C4-2B (cell line): ENCODE results near the gene HOMER3.

Experiments used
- ZFX ChIP-seq: fragments of 450-650 bp; IDR thresholded peaks from 2 replicates; pipeline ENCODE4 v1.6.1; 2017
- TF ChIP-seq, protein P1 (sequence below): fragments of 450-650 bp; conservative IDR thresholded peaks from 2 replicates; pipeline ENCODE4 v1.5.1; 2017; ENCODE audit warnings: mild to moderate bottlenecking

DNA sequence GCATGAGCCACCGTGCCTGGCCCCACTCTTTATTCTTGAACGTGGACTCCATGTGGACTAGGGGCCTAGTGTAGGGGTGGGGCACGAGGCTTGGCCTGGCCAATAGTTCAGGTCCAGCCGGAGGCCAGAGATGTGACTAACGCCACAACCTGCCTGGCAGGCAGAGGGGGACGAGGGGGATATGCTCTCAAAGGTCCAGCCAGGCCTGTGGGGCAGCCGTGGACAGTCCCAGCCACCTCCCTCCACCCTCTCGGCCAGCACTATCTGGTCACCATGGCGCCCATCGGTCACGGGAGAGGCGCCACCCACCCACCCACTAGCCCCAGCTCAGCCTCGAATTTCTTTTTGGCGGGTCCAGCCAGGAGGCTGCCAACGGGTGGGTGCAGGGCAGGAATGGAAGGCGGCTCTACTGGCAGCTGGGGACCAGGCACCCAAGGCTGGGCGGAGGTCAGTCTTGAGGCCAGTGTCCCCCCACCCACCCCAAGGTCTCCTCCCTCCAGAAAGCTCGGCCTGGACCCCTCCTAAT lies 42.9 kb downstream of the HOMER3 start:
- TF ChIP-seq ZFX, result no peak
- TF ChIP-seq, protein P1, sequence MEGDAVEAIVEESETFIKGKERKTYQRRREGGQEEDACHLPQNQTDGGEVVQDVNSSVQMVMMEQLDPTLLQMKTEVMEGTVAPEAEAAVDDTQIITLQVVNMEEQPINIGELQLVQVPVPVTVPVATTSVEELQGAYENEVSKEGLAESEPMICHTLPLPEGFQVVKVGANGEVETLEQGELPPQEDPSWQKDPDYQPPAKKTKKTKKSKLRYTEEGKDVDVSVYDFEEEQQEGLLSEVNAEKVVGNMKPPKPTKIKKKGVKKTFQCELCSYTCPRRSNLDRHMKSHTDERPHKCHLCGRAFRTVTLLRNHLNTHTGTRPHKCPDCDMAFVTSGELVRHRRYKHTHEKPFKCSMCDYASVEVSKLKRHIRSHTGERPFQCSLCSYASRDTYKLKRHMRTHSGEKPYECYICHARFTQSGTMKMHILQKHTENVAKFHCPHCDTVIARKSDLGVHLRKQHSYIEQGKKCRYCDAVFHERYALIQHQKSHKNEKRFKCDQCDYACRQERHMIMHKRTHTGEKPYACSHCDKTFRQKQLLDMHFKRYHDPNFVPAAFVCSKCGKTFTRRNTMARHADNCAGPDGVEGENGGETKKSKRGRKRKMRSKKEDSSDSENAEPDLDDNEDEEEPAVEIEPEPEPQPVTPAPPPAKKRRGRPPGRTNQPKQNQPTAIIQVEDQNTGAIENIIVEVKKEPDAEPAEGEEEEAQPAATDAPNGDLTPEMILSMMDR, result no peak
